ENCODE data around the gene HRCT1.

DNA sequence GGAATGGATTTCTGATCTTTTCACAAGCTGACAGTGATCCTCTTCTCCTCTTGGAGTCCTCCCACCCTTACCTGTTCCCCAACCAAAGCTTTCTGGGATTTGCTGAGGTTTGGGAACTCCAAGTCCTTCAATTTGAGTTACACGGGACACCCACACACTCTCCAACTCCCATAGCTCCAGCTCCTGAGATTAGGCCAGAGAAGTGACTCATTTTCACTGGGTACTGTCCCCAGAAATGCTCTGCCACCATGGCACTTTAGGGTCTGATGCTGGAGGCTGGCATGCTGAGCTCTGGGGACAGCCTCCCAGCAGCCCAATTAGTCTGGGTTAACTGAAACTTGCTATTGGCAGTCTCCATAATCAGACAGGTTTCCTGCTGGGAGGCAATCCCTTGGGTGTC lies 14.0 kb upstream of the HRCT1 start:
- TF ChIP-seq, protein P1, sequence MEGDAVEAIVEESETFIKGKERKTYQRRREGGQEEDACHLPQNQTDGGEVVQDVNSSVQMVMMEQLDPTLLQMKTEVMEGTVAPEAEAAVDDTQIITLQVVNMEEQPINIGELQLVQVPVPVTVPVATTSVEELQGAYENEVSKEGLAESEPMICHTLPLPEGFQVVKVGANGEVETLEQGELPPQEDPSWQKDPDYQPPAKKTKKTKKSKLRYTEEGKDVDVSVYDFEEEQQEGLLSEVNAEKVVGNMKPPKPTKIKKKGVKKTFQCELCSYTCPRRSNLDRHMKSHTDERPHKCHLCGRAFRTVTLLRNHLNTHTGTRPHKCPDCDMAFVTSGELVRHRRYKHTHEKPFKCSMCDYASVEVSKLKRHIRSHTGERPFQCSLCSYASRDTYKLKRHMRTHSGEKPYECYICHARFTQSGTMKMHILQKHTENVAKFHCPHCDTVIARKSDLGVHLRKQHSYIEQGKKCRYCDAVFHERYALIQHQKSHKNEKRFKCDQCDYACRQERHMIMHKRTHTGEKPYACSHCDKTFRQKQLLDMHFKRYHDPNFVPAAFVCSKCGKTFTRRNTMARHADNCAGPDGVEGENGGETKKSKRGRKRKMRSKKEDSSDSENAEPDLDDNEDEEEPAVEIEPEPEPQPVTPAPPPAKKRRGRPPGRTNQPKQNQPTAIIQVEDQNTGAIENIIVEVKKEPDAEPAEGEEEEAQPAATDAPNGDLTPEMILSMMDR (conservative IDR thresholded peaks at IDR 0.05; ENCODE audit: low read length): no peak
- no peak for TF ChIP-seq EZH2phosphoT487 (IDR thresholded peaks at IDR 0.05; ENCODE audit: borderline replicate concordance)
